ENCODE measurements around the gene SCRN2. TPM values are rescaled to one million over a fixed set of nuclear protein-coding genes. Genes with fewer than 3 reads are reported as not detected.

Gene SCRN2
- total RNA-seq, 6 experiments from 2014 or later, result 33.9 to 46.6 (median 39.1) TPM

DNA sequence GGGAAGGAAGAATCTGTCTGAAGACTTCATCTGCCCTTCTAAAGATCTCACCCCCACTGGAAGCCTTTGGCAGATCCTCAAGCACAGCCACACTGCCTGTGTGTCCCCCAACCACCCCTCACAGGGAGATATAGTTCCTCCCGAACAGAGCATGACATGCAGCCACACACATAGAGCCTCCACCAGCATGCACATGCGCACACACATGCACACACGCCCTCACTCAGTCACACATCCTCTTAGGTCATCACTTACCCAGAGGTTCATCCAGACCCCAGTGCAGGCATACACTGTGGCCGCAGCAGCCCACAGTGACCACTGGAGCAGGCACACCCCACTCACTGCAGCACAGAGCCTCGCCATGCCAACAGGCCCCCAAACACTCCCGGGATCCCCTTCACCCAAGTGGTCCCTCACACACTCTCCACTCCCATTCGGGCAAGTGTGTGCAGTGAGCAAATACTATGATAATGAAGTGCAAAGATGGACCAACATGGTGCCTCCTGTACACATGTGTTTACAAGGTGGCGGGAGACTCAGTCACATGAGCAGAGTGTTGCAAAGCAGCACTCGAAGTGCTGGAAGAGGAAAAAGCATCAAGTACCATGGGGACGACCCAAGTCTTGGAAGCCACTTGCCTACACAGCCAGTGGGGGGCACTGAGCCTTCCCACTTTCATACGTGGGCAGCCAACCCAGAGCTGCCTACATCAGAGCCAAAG is 26.9 kb upstream of the SCRN2 start:
- H3K27ac Mint-ChIP-seq, result no peak overlapping the region

DNA sequence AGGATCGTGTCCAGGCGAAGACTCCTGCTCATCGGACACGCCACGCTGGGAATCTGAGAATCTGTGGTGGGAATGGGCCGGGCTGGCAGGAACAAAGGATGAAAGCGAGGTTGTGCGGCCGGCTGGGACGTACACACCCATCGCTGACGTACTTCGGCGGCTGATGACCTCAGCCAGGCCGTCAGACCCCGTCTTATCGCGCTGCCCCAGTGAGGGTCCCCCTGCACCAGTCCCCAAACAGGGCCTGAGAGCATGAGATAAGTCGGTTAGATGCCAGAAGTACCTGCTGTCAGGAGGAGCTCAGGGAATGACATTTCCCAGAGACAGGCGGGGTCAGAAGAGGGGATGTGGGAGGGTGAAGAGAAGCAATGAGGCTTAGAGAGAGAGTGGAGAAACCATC is 25.9 kb upstream of the SCRN2 start:
- no peak for DNase-seq
- Mint-ChIP-seq H3K4me3 (no peak overlapping the region), H3K36me3 (ENCODE audit: low read depth) (peaks cover 5% of the 10 kb centered on the region), H3K27ac (no peak overlapping the region), H3K27me3 (ENCODE audit: insufficient read depth) (peaks cover 13% of the 10 kb centered on the region), H3K9me3 (peaks cover 12% of the 10 kb centered on the region), H3K4me1 (ENCODE audit: low read depth) (peaks cover 47% of the 10 kb centered on the region)
- TF ChIP-seq, protein P1, sequence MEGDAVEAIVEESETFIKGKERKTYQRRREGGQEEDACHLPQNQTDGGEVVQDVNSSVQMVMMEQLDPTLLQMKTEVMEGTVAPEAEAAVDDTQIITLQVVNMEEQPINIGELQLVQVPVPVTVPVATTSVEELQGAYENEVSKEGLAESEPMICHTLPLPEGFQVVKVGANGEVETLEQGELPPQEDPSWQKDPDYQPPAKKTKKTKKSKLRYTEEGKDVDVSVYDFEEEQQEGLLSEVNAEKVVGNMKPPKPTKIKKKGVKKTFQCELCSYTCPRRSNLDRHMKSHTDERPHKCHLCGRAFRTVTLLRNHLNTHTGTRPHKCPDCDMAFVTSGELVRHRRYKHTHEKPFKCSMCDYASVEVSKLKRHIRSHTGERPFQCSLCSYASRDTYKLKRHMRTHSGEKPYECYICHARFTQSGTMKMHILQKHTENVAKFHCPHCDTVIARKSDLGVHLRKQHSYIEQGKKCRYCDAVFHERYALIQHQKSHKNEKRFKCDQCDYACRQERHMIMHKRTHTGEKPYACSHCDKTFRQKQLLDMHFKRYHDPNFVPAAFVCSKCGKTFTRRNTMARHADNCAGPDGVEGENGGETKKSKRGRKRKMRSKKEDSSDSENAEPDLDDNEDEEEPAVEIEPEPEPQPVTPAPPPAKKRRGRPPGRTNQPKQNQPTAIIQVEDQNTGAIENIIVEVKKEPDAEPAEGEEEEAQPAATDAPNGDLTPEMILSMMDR (IDR thresholded peaks at IDR 0.05), result no peak

More for the DNA sequence above, 26.9 kb upstream of the SCRN2 start:
- H3K27me3 Mint-ChIP-seq (ENCODE audit: insufficient read depth), result peaks cover 20% of the 10 kb centered on the region
- peaks cover 12% of the 10 kb centered on the region for H3K9me3 Mint-ChIP-seq
- TF ChIP-seq, protein P1 (IDR thresholded peaks at IDR 0.05), result no peak
- H3K4me1 Mint-ChIP-seq (ENCODE audit: low read depth), result peaks cover 39% of the 10 kb centered on the region
- H3K36me3 Mint-ChIP-seq (ENCODE audit: low read depth), result peaks cover 5% of the 10 kb centered on the region
- no peak overlapping the region for H3K4me3 Mint-ChIP-seq
- no peak for DNase-seq

DNA sequence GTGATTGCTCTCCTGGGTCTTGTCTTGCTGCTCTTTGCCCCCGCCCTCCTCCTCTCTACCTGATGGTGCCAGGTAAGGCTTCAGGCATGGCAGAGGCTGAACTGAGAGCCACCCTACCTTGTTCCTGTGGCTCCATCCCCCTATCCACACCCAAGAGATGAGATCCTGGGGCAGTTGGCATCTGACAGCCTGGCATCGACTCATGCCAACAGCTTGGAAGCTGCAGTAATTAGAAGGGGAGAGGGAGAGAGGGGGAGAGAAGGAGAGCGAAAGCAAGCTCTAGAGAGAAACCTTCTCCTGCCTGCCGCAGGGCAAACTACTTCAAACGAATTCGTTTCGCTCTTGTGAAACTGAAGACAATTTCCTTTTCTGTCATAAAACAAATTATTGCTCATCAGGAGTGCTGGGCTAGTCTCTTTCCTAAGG is 23.7 kb upstream of the SCRN2 start:
- TF ChIP-seq, protein P1 (IDR thresholded peaks at IDR 0.05), result no peak
- H3K4me3 Mint-ChIP-seq, result peak overlapping the region; percentile 39
- peaks cover 38% of the 10 kb centered on the region for H3K4me1 Mint-ChIP-seq (ENCODE audit: low read depth)
- H3K36me3 Mint-ChIP-seq (ENCODE audit: low read depth), result peaks cover 5% of the 10 kb centered on the region
- peak overlapping the region; percentile 75 for H3K27ac Mint-ChIP-seq
- DNase-seq, result peak; percentile 43
- H3K9me3 Mint-ChIP-seq, result peaks cover 12% of the 10 kb centered on the region
- peaks cover 5% of the 10 kb centered on the region for H3K27me3 Mint-ChIP-seq (ENCODE audit: insufficient read depth)

GRCh38 chr17:47862621-47863440 is 21.8 kb upstream of the SCRN2 start:
- peak overlapping the region; percentile 80 for H3K4me3 Mint-ChIP-seq
- DNase-seq, result peak; percentile 87

GRCh38 chr17:47860386-47860785 is 19.3 kb upstream of the SCRN2 start:
- Mint-ChIP-seq H3K27me3 (ENCODE audit: insufficient read depth) (peaks cover 8% of the 10 kb centered on the region), H3K4me1 (ENCODE audit: low read depth) (peaks cover 39% of the 10 kb centered on the region), H3K9me3 (peaks cover 12% of the 10 kb centered on the region), H3K4me3 (no peak overlapping the region), H3K27ac (no peak overlapping the region), H3K36me3 (ENCODE audit: low read depth) (peaks cover 5% of the 10 kb centered on the region)
- TF ChIP-seq, protein P1 (IDR thresholded peaks at IDR 0.05), result no peak
- DNase-seq, result no peak

More at GRCh38 chr17:47862621-47863440, 21.8 kb upstream of the SCRN2 start:
- Mint-ChIP-seq H3K27me3 (ENCODE audit: insufficient read depth) (peaks cover 4% of the 10 kb centered on the region), H3K9me3 (peaks cover 12% of the 10 kb centered on the region), H3K4me1 (ENCODE audit: low read depth) (peaks cover 33% of the 10 kb centered on the region), H3K27ac (peak overlapping the region; percentile 96), H3K36me3 (ENCODE audit: low read depth) (peaks cover 5% of the 10 kb centered on the region)
- TF ChIP-seq, protein P1 (IDR thresholded peaks at IDR 0.05), result no peak
